Liver (tissue), 9 donors: ENCODE measurements around the gene EPB41L4A. TPM values are rescaled to one million over a fixed set of nuclear protein-coding genes. Genes with fewer than 3 reads are reported as not detected.
"Not testable (repeated sequence)": the region's sequence is repeated elsewhere in the genome, so short reads cannot be mapped to it uniquely, and the experiment has no call there.

Experiments
- DNase-seq: peaks from one replicate; pipeline ENCODE4 v3.0.0-alpha.2; 2017; ENCODE audit warnings: low spot score
- H3K27ac ChIP-seq, 2 donors: one replicate each; pipeline ENCODE4 v1.7.0; 2013; ENCODE audit warnings: inconsistent platforms in 2 of 2, low read length in 2 of 2, control low read depth in 1 of 2, low read depth in 1 of 2, mild to moderate bottlenecking in 1 of 2
- H3K27me3 ChIP-seq, 4 donors: one replicate each; pipeline versions ENCODE4 v1.6.1 to v1.7.0; 2013; ENCODE audit warnings: low read length in 3 of 4, inconsistent platforms in 1 of 4, mild to moderate bottlenecking in 1 of 4, moderate library complexity in 1 of 4; ENCODE audit not compliant: control insufficient read depth in 4 of 4, insufficient read depth in 4 of 4
- H3K36me3 ChIP-seq, 4 donors: one replicate each; pipeline versions ENCODE4 v1.6.1 to v1.7.0; 2013; ENCODE audit warnings: low read length in 3 of 4, mild to moderate bottlenecking in 3 of 4, low read depth in 1 of 4, moderate library complexity in 1 of 4; ENCODE audit not compliant: control insufficient read depth in 4 of 4, insufficient read depth in 3 of 4
- H3K4me1 ChIP-seq, 4 donors: one replicate each; pipeline versions ENCODE4 v1.6.1 to v1.7.0; 2013; ENCODE audit warnings: low read length in 3 of 4, mild to moderate bottlenecking in 3 of 4, moderate library complexity in 1 of 4; ENCODE audit not compliant: control insufficient read depth in 4 of 4, insufficient read depth in 4 of 4
- H3K4me3 ChIP-seq, 3 donors: one replicate each; pipeline versions ENCODE4 v1.6.1 to v1.7.0; 2013; ENCODE audit warnings: low read length in 3 of 3, control low read depth in 1 of 3, low read depth in 1 of 3, mild to moderate bottlenecking in 1 of 3
- H3K9ac ChIP-seq, 2 donors: one replicate each; pipeline ENCODE4 v1.7.0; 2013; ENCODE audit warnings: low read length in 2 of 2, mild to moderate bottlenecking in 2 of 2, moderate library complexity in 2 of 2, control low read depth in 1 of 2, low read depth in 1 of 2
- H3K9me3 ChIP-seq, 4 donors: one replicate each; pipeline versions ENCODE4 v1.6.1 to v1.7.0; 2013; ENCODE audit warnings: low read length in 3 of 4; ENCODE audit not compliant: control insufficient read depth in 4 of 4
- CTCF ChIP-seq: fragments of 150-350 bp; IDR thresholded peaks from 2 replicates; pipeline ENCODE4 v1.5.1; 2017; ENCODE audit warnings: improper control_type of control experiment, low read depth, low read length; ENCODE audit not compliant: missing input control
- EGR1 ChIP-seq, 2 donors: IDR thresholded peaks; 2 replicates each; pipeline ENCODE4 v1.6.1; 2016 to 2018; ENCODE audit warnings: antibody characterized with exemption in 2 of 2, low read depth in 2 of 2
- FOXA1 ChIP-seq: IDR thresholded peaks from 2 replicates; pipeline ENCODE4 v1.6.1; 2016; ENCODE audit warnings: antibody characterized with exemption
- FOXA2 ChIP-seq: IDR thresholded peaks from 2 replicates; pipeline ENCODE4 v1.6.1; 2016; ENCODE audit warnings: antibody characterized with exemption
- GABPA ChIP-seq, 2 donors: IDR thresholded peaks in 1 of 2; conservative IDR thresholded peaks in 1 of 2; 2 replicates each; pipeline ENCODE4 v1.6.1; 2016; ENCODE audit warnings: antibody characterized with exemption in 2 of 2, mild to moderate bottlenecking in 1 of 2, moderate library complexity in 1 of 2
- HNF4A ChIP-seq, 2 donors: conservative IDR thresholded peaks; 2 replicates each; pipeline ENCODE4 v1.6.1; 2016; ENCODE audit warnings: antibody characterized with exemption in 2 of 2, mild to moderate bottlenecking in 2 of 2
- HNF4G ChIP-seq: IDR thresholded peaks from 2 replicates; pipeline ENCODE4 v1.6.1; 2016; ENCODE audit warnings: antibody characterized with exemption
- JUND ChIP-seq, 2 donors: IDR thresholded peaks; 2 replicates each; pipeline ENCODE4 v1.6.1; 2016; ENCODE audit warnings: antibody characterized with exemption in 2 of 2
- NR2F2 ChIP-seq: IDR thresholded peaks from 2 replicates; pipeline ENCODE4 v1.6.1; 2016; ENCODE audit warnings: antibody characterized with exemption
- RAD21 ChIP-seq, 2 donors: IDR thresholded peaks; 2 replicates each; pipeline ENCODE4 v1.6.1; 2016; ENCODE audit warnings: antibody characterized with exemption in 2 of 2, mild to moderate bottlenecking in 2 of 2
- RXRA ChIP-seq, 2 donors: IDR thresholded peaks; 2 replicates each; pipeline ENCODE4 v1.6.1; 2017 to 2018; ENCODE audit warnings: antibody characterized with exemption in 2 of 2, mild to moderate bottlenecking in 1 of 2
- SP1 ChIP-seq: IDR thresholded peaks from 2 replicates; pipeline ENCODE4 v1.6.1; 2018; ENCODE audit warnings: antibody characterized with exemption, mild to moderate bottlenecking
- TAF1 ChIP-seq: conservative IDR thresholded peaks from 2 replicates; pipeline ENCODE4 v1.6.1; 2016; ENCODE audit warnings: antibody characterized with exemption, mild to moderate bottlenecking
- YY1 ChIP-seq: IDR thresholded peaks from 2 replicates; pipeline ENCODE4 v1.6.1; 2016; ENCODE audit warnings: antibody characterized with exemption, mild to moderate bottlenecking
- ZBTB33 ChIP-seq: IDR thresholded peaks from 2 replicates; pipeline ENCODE4 v1.6.1; 2016; ENCODE audit warnings: antibody characterized with exemption
- WGBS: extraction: QIAGEN DNeasy Blood & Tissue Kit; methylation state at CpG from one replicate; pipeline ENCODE4 v1.1.7; 2013; 5-methylcytosine and 5-hydroxymethylcytosine counted together
- polyA plus RNA-seq, 2 donors: library from polyadenylated mRNA; stranded (reverse) in 1 of 2; unstranded in 1 of 2; fragments of 200-250 nt in 1 of 2; fragments of >200 nt in 1 of 2; fragmentation: Nextera tagmentation in 1 of 2; extraction: Ambion mirVana in 1 of 2; gene quantifications; one replicate each; pipeline versions ENCODE4 v1.2.1 to v1.2.3, GENCODE V29; 2013 to 2015
- total RNA-seq, 2 donors: library from RNA; depleted of rRNA; stranded (reverse); fragments of >200 nt; gene quantifications; one replicate each; pipeline ENCODE4 v1.2.3, GENCODE V29; 2014
- TF ChIP-seq, protein P1 (sequence below): IDR thresholded peaks from 2 replicates; pipeline ENCODE4 v1.6.1; 2016; ENCODE audit warnings: antibody characterized with exemption
- TF ChIP-seq, protein P2 (sequence below): IDR thresholded peaks from 2 replicates; pipeline ENCODE4 v1.6.1; 2016; ENCODE audit warnings: antibody characterized with exemption
- TF ChIP-seq, protein P3 (sequence below): IDR thresholded peaks from 2 replicates; pipeline ENCODE4 v1.6.1; 2016; ENCODE audit warnings: antibody characterized with exemption, mild to moderate bottlenecking
- donor health status: healthy.
- donor health status: healthy.
- donor health status: healthy.
- donor health status: healthy.
- donor health status: healthy.

EPB41L4A gene
- total and polyA plus RNA-seq, 4 donors, result 1.1 to 8.0 (median 3.9) TPM

GRCh38 chr5:112366987-112367386 is 52.1 kb downstream of the EPB41L4A start:
- no peak overlapping the region for H3K9ac ChIP-seq
- TF ChIP-seq RAD21 (IDR thresholded peaks at IDR 0.05) (peak; percentile 44 to 76), NR2F2 (no peak), HNF4G (peak; percentile 51), SP1 (peak; percentile 18), CTCF (peak; percentile 25), FOXA1 (no peak), HNF4A (conservative IDR thresholded peaks at IDR 0.05) (peak; percentile 24 to 77), ZBTB33 (no peak), YY1 (no peak), TAF1 (no peak), RXRA (IDR thresholded peaks at IDR 0.05) (no peak), FOXA2 (no peak), EGR1 (IDR thresholded peaks at IDR 0.05; ENCODE audit: low read depth in 2 of 2) (no peak), GABPA (IDR thresholded peaks at IDR 0.05 in 1 of 2, conservative IDR thresholded peaks at IDR 0.05 in 1 of 2) (no peak), JUND (IDR thresholded peaks at IDR 0.05) (no peak)
- TF ChIP-seq, protein P1, sequence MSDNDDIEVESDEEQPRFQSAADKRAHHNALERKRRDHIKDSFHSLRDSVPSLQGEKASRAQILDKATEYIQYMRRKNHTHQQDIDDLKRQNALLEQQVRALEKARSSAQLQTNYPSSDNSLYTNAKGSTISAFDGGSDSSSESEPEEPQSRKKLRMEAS, result no peak
- TF ChIP-seq, protein P2, sequence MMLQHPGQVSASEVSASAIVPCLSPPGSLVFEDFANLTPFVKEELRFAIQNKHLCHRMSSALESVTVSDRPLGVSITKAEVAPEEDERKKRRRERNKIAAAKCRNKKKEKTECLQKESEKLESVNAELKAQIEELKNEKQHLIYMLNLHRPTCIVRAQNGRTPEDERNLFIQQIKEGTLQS, result no peak
- TF ChIP-seq, protein P3, sequence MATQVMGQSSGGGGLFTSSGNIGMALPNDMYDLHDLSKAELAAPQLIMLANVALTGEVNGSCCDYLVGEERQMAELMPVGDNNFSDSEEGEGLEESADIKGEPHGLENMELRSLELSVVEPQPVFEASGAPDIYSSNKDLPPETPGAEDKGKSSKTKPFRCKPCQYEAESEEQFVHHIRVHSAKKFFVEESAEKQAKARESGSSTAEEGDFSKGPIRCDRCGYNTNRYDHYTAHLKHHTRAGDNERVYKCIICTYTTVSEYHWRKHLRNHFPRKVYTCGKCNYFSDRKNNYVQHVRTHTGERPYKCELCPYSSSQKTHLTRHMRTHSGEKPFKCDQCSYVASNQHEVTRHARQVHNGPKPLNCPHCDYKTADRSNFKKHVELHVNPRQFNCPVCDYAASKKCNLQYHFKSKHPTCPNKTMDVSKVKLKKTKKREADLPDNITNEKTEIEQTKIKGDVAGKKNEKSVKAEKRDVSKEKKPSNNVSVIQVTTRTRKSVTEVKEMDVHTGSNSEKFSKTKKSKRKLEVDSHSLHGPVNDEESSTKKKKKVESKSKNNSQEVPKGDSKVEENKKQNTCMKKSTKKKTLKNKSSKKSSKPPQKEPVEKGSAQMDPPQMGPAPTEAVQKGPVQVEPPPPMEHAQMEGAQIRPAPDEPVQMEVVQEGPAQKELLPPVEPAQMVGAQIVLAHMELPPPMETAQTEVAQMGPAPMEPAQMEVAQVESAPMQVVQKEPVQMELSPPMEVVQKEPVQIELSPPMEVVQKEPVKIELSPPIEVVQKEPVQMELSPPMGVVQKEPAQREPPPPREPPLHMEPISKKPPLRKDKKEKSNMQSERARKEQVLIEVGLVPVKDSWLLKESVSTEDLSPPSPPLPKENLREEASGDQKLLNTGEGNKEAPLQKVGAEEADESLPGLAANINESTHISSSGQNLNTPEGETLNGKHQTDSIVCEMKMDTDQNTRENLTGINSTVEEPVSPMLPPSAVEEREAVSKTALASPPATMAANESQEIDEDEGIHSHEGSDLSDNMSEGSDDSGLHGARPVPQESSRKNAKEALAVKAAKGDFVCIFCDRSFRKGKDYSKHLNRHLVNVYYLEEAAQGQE, result no peak
- H3K36me3 ChIP-seq, result no peaks in the 10 kb centered on the region
- no peaks in the 10 kb centered on the region for H3K27me3 ChIP-seq
- H3K4me1 ChIP-seq, result no peaks in the 10 kb centered on the region
- no peak overlapping the region for H3K27ac ChIP-seq
- no peak overlapping the region for H3K4me3 ChIP-seq
- no peak for DNase-seq
- WGBS, result 31% methylated on average over 2 of the region's 2 CpGs
- H3K9me3 ChIP-seq, result no peaks in the 10 kb centered on the region

- not testable (repeated sequence) for H3K27me3 ChIP-seq, H3K9ac ChIP-seq
Observed at GRCh38 chr5:112360740-112361139, 58.3 kb downstream of the EPB41L4A start.

More at GRCh38 chr5:112360740-112361139, 58.3 kb downstream of the EPB41L4A start:
- 86% methylated on average over 26 of the region's 26 CpGs for WGBS
- not testable (repeated sequence) for H3K9me3 ChIP-seq, H3K4me3 ChIP-seq, H3K4me1 ChIP-seq, H3K27ac ChIP-seq, DNase-seq, H3K36me3 ChIP-seq
